ENCODE measurements around the gene KDR.

The KDR gene

DNA sequence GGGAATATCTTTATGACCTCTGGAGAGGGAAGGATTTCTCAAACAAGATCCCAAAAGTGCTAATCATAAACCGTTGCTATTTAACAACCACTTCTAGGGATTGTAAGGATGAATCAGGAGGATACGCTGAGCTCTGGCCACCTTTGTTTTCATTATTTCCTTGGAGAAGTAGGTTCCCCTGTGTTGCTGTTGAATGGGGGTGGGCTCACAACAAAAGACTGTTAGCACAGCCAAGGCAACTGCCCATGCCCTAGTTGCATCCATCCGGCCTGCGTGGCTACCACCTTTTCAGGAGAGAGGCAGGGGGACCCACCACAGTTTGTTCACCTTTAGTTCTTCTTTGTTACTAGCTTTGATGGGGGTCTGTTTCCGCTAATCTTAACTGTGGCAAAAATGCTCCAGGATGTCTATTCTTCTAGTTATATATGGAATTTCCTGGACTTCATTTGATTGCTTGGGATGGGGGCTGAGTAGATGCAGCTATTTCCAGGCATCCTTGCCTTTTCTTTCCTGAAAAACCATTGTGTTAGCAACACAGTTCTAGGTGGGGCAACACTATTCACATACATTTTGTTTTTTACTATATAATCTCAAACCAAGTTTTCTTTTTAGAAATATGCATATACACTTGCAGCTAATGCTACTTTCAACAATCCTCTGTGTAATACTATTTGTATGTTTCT lies 95.4 kb downstream of the KDR start:
- DNase-seq (ENCODE audit: low read depth in 2 of 2): no peak

DNA sequence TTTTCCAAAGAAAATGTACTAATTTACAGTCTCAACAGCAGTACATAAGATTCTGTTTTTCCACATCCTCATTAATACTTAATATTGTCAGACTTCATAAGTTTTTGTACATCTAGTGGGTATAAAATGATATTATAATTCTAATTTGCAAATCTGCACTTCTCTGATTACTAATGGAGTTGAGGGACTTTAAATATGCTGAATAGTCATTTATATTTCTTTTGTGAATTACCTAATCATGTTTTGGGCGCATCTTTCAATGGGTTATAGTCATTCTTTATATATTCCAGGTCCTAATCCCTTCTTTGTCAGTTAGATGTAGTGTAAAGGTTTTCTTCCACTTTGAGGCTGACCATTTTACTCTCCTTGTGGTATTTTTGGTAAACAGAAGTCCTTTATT lies 96.1 kb downstream of the KDR start:
- DNase-seq (ENCODE audit: low read depth in 2 of 2): no peak

Data from stimulated activated CD8-positive, alpha-beta memory T cell treated with anti-CD3 and anti-CD28 coated beads, Interleukin-15, amount 100 ng/mL, for 4 hours (primary cell).